Measurements from ENCODE around the gene CCDC154. TPM values are rescaled to one million over a fixed set of nuclear protein-coding genes. Genes with fewer than 3 reads are reported as not detected.

The CCDC154 gene
- total and polyA plus RNA-seq, 2 donors (not counting 1 experiment from before 2014, with no cell fraction given), result 12.4 to 22.9 TPM

DNA sequence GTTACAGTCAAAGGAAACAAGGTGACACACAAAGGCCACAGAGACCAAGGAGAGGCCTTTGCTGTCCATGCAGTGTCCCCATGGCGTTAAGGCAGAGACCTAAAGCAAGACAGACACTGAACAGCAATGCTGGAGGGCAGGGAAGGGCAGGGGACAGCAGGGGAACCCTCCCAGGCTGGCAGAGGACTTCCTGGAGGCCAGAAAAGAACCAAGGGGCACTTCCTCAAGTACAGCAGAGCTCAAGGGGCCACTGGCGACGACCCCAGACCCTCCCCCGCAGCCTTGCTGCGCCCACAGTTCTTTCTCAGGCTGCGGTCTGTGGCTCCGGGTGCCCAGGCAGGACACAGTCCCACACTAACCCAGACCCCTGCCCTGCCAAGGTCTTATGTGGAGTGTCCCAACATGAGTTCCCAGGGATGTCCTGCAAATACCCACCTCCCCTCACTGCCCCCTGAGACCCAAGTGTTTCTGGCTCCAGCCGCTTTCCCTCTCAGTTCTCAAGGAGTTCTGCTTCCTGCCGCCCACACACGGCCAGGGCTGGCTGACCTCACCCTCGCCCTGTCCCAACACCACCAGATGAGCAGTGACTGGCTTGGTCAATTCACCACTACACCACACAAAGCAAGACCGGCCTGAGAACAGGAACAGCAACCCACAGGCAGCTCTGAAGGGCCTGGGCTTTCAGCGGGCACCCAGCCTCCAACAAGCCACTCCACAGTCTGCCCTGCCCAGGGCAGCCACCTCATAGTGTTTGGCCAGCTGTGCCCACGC lies 26.3 kb upstream of the CCDC154 start:
- H4K20me1 ChIP-seq (ENCODE audit: control insufficient read depth, insufficient read depth, low read length, poor library complexity, severe bottlenecking), result peaks cover 47% of the 10 kb centered on the region
- WGBS (ENCODE audit: insufficient coverage), result 66% methylated on average over 14 of the region's 14 CpGs
- H3K4me1 ChIP-seq (ENCODE audit: control insufficient read depth in 2 of 2, insufficient read depth in 2 of 2, low read length in 2 of 2), result peaks cover 41 to 63% of the 10 kb centered on the region in 2 donors
- Mint-ChIP-seq H3K27ac (peak overlapping the region; percentile 94), H3K9me3 (ENCODE audit: insufficient read depth) (no peaks in the 10 kb centered on the region), H3K4me1 (peaks cover 55% of the 10 kb centered on the region), H3K4me3 (peak overlapping the region; percentile 83), H3K27me3 (no peaks in the 10 kb centered on the region)
- no peaks in the 10 kb centered on the region for H3K27me3 ChIP-seq (replicated peaks in 1 of 4; ENCODE audit: control extremely low read depth in 1 of 4, control insufficient read depth in 3 of 4, insufficient read depth in 4 of 4, low read length in 3 of 4)
- peak overlapping the region; percentile 97 for H3K4me2 ChIP-seq (replicated peaks; ENCODE audit: low read depth, low read length, poor library complexity, severe bottlenecking)
- POLR2A ChIA-PET, result interaction anchor here (1.0 to 1.1 kb wide), 2 partner anchors 22 to 50 kb away, joined by 3 to 6 read pairs; partner anchors contain the start of gene UQCC4
- H3K9ac ChIP-seq (ENCODE audit: low read length), result no peak overlapping the region
- H3K9me3 ChIP-seq (ENCODE audit: control extremely low read depth in 1 of 3, control insufficient read depth in 2 of 3, insufficient read depth in 1 of 3, low read length in 2 of 3), result no peaks in the 10 kb centered on the region
- TF ChIP-seq, protein P1, sequence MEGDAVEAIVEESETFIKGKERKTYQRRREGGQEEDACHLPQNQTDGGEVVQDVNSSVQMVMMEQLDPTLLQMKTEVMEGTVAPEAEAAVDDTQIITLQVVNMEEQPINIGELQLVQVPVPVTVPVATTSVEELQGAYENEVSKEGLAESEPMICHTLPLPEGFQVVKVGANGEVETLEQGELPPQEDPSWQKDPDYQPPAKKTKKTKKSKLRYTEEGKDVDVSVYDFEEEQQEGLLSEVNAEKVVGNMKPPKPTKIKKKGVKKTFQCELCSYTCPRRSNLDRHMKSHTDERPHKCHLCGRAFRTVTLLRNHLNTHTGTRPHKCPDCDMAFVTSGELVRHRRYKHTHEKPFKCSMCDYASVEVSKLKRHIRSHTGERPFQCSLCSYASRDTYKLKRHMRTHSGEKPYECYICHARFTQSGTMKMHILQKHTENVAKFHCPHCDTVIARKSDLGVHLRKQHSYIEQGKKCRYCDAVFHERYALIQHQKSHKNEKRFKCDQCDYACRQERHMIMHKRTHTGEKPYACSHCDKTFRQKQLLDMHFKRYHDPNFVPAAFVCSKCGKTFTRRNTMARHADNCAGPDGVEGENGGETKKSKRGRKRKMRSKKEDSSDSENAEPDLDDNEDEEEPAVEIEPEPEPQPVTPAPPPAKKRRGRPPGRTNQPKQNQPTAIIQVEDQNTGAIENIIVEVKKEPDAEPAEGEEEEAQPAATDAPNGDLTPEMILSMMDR (IDR thresholded peaks at IDR 0.05), result no peak
- TF ChIP-seq EZH2 (IDR thresholded peaks at IDR 0.05; ENCODE audit: borderline replicate concordance, insufficient read depth, low read depth, low read length, poor library complexity, severe bottlenecking), result no peak
- H3K4me3 ChIP-seq (ENCODE audit: control extremely low read depth in 1 of 5, extremely low read depth in 1 of 5, insufficient read depth in 1 of 5, low read depth in 2 of 5, low read length in 4 of 5), result no peak overlapping the region
- CTCF ChIA-PET, result interaction anchor here (1.4 kb wide), 1 partner anchor 107 kb away, joined by 3 read pairs; no protein-coding TSS in a partner anchor
- no peak for DNase-seq
- H3K27ac ChIP-seq (ENCODE audit: low read length in 2 of 2), result peak overlapping the region; percentile 76 to 96
- H2AFZ ChIP-seq (ENCODE audit: insufficient read depth, low read depth, low read length, poor library complexity, severe bottlenecking), result no peak overlapping the region
- no peak for ATAC-seq (ENCODE audit: low read depth)
- no peaks in the 10 kb centered on the region for H3K36me3 ChIP-seq (replicated peaks in 1 of 2; ENCODE audit: control extremely low read depth in 1 of 2, control insufficient read depth in 1 of 2, extremely low read depth in 1 of 2, insufficient read depth in 2 of 2, low read length in 1 of 2)
- H3K79me2 ChIP-seq (ENCODE audit: control insufficient read depth, insufficient read depth, low read length), result peaks cover 99% of the 10 kb centered on the region
- intact Hi-C loops (cut with micrococcal nuclease), result no loop called here

DNA sequence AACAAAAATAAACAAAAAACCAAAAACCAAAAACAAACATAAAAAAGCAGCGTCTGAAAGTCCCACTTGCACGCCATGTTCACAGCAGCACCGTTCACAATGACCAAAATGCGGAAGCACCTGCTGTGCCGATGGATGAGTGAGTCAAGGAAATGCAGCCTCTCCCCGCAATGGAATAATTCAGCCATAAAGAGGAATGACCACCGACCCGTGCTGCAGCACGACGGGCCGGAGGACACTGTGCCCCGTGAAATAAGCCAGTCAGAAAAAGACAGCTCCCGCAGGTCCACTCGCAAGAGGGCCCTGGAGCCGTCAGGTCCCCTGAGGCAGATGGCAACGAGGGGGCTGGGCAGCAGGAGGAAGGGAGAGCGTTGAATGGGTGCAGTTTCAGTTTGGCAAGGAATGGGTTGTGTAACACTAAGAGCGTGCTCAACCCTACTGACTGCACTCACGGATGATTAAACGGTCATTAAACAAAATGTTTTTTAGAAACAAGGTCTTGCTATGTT lies 25.4 kb upstream of the CCDC154 start:
- ATAC-seq (ENCODE audit: low read depth) (peak; percentile 65), DNase-seq (peak; percentile 62)
- intact Hi-C loops (cut with micrococcal nuclease), result loop anchor here (1.0 kb wide), 1 partner anchor 10 kb away; no protein-coding TSS in a partner anchor
- ChIA-PET CTCF (no interaction called here), POLR2A (no interaction called here)
- Histone ChIP-seq H3K4me2 (replicated peaks; ENCODE audit: low read depth, low read length, poor library complexity, severe bottlenecking) (peak overlapping the region; percentile 97), H3K27me3 (replicated peaks in 1 of 4; ENCODE audit: control extremely low read depth in 1 of 4, control insufficient read depth in 3 of 4, insufficient read depth in 4 of 4, low read length in 3 of 4) (no peaks in the 10 kb centered on the region), H3K4me1 (ENCODE audit: control insufficient read depth in 2 of 2, insufficient read depth in 2 of 2, low read length in 2 of 2) (peaks cover 38 to 57% of the 10 kb centered on the region in 2 donors), H3K9ac (ENCODE audit: low read length) (no peak overlapping the region), H3K36me3 (replicated peaks in 1 of 2; ENCODE audit: control extremely low read depth in 1 of 2, control insufficient read depth in 1 of 2, extremely low read depth in 1 of 2, insufficient read depth in 2 of 2, low read length in 1 of 2) (peaks cover 0 to under 1% of the 10 kb centered on the region in 2 experiments), H3K9me3 (ENCODE audit: control extremely low read depth in 1 of 3, control insufficient read depth in 2 of 3, insufficient read depth in 1 of 3, low read length in 2 of 3) (no peaks in the 10 kb centered on the region), H2AFZ (ENCODE audit: insufficient read depth, low read depth, low read length, poor library complexity, severe bottlenecking) (no peak overlapping the region), H3K27ac (ENCODE audit: low read length in 2 of 2) (peak overlapping the region; percentile 76 to 96), H3K79me2 (ENCODE audit: control insufficient read depth, insufficient read depth, low read length) (peaks cover 100% of the 10 kb centered on the region), H3K4me3 (ENCODE audit: control extremely low read depth in 1 of 5, extremely low read depth in 1 of 5, insufficient read depth in 1 of 5, low read depth in 2 of 5, low read length in 4 of 5) (peak overlapping the region in 2 of 5 experiments; percentile 5 to 31), H4K20me1 (ENCODE audit: control insufficient read depth, insufficient read depth, low read length, poor library complexity, severe bottlenecking) (peaks cover 52% of the 10 kb centered on the region)
- peak overlapping the region; percentile 83 for H3K4me3 Mint-ChIP-seq
- TF ChIP-seq EZH2 (IDR thresholded peaks at IDR 0.05; ENCODE audit: borderline replicate concordance, insufficient read depth, low read depth, low read length, poor library complexity, severe bottlenecking), result no peak
- TF ChIP-seq, protein P1 (IDR thresholded peaks at IDR 0.05), result no peak
- peak overlapping the region; percentile 94 for H3K27ac Mint-ChIP-seq
- 81% methylated on average over 19 of the region's 20 CpGs for WGBS (ENCODE audit: insufficient coverage)
- peaks cover 52% of the 10 kb centered on the region for H3K4me1 Mint-ChIP-seq
- H3K27me3 Mint-ChIP-seq, result no peaks in the 10 kb centered on the region
- no peaks in the 10 kb centered on the region for H3K9me3 Mint-ChIP-seq (ENCODE audit: insufficient read depth)
